Measurements from ENCODE around the gene PSMB1. TPM values are rescaled to one million over a fixed set of nuclear protein-coding genes. Genes with fewer than 3 reads are reported as not detected.

Gene PSMB1
- total RNA-seq, 1 experiment from 2014 or later: 215 TPM

DNA sequence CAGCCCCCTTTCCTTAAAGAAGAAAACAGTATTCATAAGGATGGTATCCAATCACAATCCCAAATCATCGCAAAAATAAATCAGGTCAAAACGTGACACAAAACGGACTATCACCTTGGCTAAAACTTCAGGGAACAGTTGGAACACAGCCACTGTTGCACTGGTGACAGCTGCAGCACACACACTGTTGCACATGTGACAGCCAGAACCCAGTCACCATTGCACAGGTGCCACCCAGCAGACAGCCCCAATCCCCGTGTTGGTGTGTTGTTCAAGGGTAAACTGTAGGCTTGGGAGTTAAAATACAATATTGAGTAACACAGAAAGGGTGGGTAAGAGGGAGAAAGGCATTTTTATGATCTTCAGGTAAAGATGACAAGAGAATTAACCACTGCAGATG is 15.8 kb downstream of the PSMB1 start:
- Mint-ChIP-seq H3K27ac (no peak overlapping the region), H3K36me3 (peaks cover 81% of the 10 kb centered on the region), H3K27me3 (ENCODE audit: low read depth) (no peaks in the 10 kb centered on the region), H3K4me3 (no peak overlapping the region), H3K9me3 (no peaks in the 10 kb centered on the region), H3K4me1 (no peaks in the 10 kb centered on the region)
- DNase-seq (ENCODE audit: low spot score) (no peak), ATAC-seq (no peak)
- TF ChIP-seq, protein P1, sequence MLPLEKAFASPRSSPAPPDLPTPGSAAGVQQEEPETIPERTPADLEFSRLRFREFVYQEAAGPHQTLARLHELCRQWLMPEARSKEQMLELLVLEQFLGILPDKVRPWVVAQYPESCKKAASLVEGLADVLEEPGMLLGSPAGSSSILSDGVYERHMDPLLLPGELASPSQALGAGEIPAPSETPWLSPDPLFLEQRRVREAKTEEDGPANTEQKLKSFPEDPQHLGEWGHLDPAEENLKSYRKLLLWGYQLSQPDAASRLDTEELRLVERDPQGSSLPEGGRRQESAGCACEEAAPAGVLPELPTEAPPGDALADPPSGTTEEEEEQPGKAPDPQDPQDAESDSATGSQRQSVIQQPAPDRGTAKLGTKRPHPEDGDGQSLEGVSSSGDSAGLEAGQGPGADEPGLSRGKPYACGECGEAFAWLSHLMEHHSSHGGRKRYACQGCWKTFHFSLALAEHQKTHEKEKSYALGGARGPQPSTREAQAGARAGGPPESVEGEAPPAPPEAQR (CRISPR knock-in tag; IDR thresholded peaks at IDR 0.05): no peak
- TF ChIP-seq CREB1 (CRISPR knock-in tag; IDR thresholded peaks at IDR 0.05): no peak
- no peak for TF ChIP-seq ZNF232 (CRISPR knock-in tag; IDR thresholded peaks at IDR 0.05)
- no peak for TF ChIP-seq ZNF121 (CRISPR knock-in tag; IDR thresholded peaks at IDR 0.05)
- no peak for TF ChIP-seq OVOL2 (CRISPR knock-in tag; IDR thresholded peaks at IDR 0.05; ENCODE audit: borderline replicate concordance)
- no peak for TF ChIP-seq ZBTB21 (CRISPR knock-in tag; IDR thresholded peaks at IDR 0.05; ENCODE audit: borderline replicate concordance)
- no peak for TF ChIP-seq ZNF317 (CRISPR knock-in tag; IDR thresholded peaks at IDR 0.05; ENCODE audit: borderline replicate concordance, low read depth)
- no peak for TF ChIP-seq IRF2 (CRISPR knock-in tag; IDR thresholded peaks at IDR 0.05; ENCODE audit: borderline replicate concordance, low read depth)
- TF ChIP-seq, protein P2, sequence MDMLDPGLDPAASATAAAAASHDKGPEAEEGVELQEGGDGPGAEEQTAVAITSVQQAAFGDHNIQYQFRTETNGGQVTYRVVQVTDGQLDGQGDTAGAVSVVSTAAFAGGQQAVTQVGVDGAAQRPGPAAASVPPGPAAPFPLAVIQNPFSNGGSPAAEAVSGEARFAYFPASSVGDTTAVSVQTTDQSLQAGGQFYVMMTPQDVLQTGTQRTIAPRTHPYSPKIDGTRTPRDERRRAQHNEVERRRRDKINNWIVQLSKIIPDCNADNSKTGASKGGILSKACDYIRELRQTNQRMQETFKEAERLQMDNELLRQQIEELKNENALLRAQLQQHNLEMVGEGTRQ (CRISPR knock-in tag; IDR thresholded peaks at IDR 0.05): no peak
- no peak for TF ChIP-seq RELA (CRISPR knock-in tag; IDR thresholded peaks at IDR 0.05; ENCODE audit: borderline replicate concordance)
- no peak for TF ChIP-seq JUN (CRISPR knock-in tag; IDR thresholded peaks at IDR 0.05)
- TF ChIP-seq FOXP1 (CRISPR knock-in tag; IDR thresholded peaks at IDR 0.05; ENCODE audit: borderline replicate concordance): no peak
- TF ChIP-seq, protein P3, sequence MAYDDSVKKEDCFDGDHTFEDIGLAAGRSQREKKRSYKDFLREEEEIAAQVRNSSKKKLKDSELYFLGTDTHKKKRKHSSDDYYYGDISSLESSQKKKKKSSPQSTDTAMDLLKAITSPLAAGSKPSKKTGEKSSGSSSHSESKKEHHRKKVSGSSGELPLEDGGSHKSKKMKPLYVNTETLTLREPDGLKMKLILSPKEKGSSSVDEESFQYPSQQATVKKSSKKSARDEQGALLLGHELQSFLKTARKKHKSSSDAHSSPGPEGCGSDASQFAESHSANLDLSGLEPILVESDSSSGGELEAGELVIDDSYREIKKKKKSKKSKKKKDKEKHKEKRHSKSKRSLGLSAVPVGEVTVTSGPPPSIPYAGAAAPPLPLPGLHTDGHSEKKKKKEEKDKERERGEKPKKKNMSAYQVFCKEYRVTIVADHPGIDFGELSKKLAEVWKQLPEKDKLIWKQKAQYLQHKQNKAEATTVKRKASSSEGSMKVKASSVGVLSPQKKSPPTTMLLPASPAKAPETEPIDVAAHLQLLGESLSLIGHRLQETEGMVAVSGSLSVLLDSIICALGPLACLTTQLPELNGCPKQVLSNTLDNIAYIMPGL (CRISPR knock-in tag; IDR thresholded peaks at IDR 0.05): no peak
- TF ChIP-seq PRRX2 (CRISPR knock-in tag; IDR thresholded peaks at IDR 0.05): no peak
- no peak for TF ChIP-seq ZNF138 (CRISPR knock-in tag; conservative IDR thresholded peaks at IDR 0.05)
- TF ChIP-seq, protein P4, sequence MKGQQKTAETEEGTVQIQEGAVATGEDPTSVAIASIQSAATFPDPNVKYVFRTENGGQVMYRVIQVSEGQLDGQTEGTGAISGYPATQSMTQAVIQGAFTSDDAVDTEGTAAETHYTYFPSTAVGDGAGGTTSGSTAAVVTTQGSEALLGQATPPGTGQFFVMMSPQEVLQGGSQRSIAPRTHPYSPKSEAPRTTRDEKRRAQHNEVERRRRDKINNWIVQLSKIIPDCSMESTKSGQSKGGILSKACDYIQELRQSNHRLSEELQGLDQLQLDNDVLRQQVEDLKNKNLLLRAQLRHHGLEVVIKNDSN (CRISPR knock-in tag; IDR thresholded peaks at IDR 0.05): no peak
- no peak for TF ChIP-seq SMAD4 (CRISPR knock-in tag; IDR thresholded peaks at IDR 0.05)
- TF ChIP-seq TP53 (CRISPR knock-in tag; IDR thresholded peaks at IDR 0.05): no peak
- TF ChIP-seq TEAD1 (CRISPR knock-in tag; IDR thresholded peaks at IDR 0.05): no peak
- TF ChIP-seq RORB (CRISPR knock-in tag; IDR thresholded peaks at IDR 0.05): no peak
- ChIA-PET CTCF (no interaction called here), POLR2A (no interaction called here)

DNA sequence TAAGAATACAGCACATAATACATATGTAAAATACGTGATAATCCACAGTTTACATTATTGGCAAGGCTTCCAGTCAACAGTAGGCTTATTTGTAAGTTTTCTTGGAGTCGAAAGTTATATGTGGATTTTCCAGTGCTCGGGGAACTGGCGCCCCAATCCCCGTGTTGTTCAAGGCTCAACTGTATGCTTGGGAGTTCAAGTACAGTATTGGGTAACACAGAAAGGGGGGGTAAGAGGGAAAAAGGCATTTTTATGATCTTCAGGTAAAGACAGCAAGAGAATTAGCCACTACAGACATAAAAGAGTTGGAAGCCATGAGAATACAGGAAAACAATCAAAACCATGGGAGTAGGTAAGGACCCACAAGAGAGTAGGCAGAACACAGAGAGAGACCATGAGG is 16.4 kb downstream of the PSMB1 start:
- DNase-seq (ENCODE audit: low spot score) (no peak), ATAC-seq (no peak)
- H3K4me3 Mint-ChIP-seq: no peak overlapping the region
- TF ChIP-seq, protein P5, sequence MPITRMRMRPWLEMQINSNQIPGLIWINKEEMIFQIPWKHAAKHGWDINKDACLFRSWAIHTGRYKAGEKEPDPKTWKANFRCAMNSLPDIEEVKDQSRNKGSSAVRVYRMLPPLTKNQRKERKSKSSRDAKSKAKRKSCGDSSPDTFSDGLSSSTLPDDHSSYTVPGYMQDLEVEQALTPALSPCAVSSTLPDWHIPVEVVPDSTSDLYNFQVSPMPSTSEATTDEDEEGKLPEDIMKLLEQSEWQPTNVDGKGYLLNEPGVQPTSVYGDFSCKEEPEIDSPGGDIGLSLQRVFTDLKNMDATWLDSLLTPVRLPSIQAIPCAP (CRISPR knock-in tag; IDR thresholded peaks at IDR 0.05): no peak
- ChIA-PET POLR2A (no interaction called here), CTCF (no interaction called here)
- H3K9me3 Mint-ChIP-seq: no peaks in the 10 kb centered on the region
- H3K4me1 Mint-ChIP-seq: no peaks in the 10 kb centered on the region
- H3K27ac Mint-ChIP-seq: no peak overlapping the region
- peaks cover 77% of the 10 kb centered on the region for H3K36me3 Mint-ChIP-seq
- no peaks in the 10 kb centered on the region for H3K27me3 Mint-ChIP-seq (ENCODE audit: low read depth)
